H1 (cell line): ENCODE measurements around the gene AKAP12. TPM values are rescaled to one million over a fixed set of nuclear protein-coding genes. Genes with fewer than 3 reads are reported as not detected.

Experiments used
- ATF3 ChIP-seq: IDR thresholded peaks from 2 replicates; pipeline ENCODE4 v1.6.1; 2011; ENCODE audit warnings: low read depth, mild to moderate bottlenecking, low read length; ENCODE audit not compliant: insufficient read depth
- CEBPB ChIP-seq: IDR thresholded peaks from 2 replicates; pipeline ENCODE4 v1.6.1; 2012; ENCODE audit warnings: low read depth, low read length
- HDAC6 ChIP-seq: IDR thresholded peaks from one replicate; pipeline ENCODE4 v1.7.1; 2012; ENCODE audit warnings: low read depth, mild to moderate bottlenecking, inconsistent platforms, low read length, moderate library complexity
- JUN ChIP-seq: IDR thresholded peaks from 2 replicates; pipeline ENCODE4 v1.6.1; 2011; ENCODE audit warnings: low read depth, mild to moderate bottlenecking, improper control_type of control experiment, low read length
- JUND ChIP-seq: IDR thresholded peaks from 2 replicates; pipeline ENCODE4 v1.6.1; 2011; ENCODE audit warnings: mild to moderate bottlenecking, improper control_type of control experiment, low read length
- PHF8 ChIP-seq: fragments of 200-600 bp; sonication (generic); conservative IDR thresholded peaks from 2 replicates; pipeline ENCODE4 v1.7.1; 2012; ENCODE audit warnings: low read depth, mild to moderate bottlenecking, inconsistent platforms, low read length, moderate library complexity
- POU5F1 ChIP-seq: IDR thresholded peaks from 2 replicates; pipeline ENCODE4 v1.6.1; 2011; ENCODE audit warnings: low read depth, mild to moderate bottlenecking, low read length, moderate library complexity
- TCF12 ChIP-seq: IDR thresholded peaks from 2 replicates; pipeline ENCODE4 v1.6.1; 2011; ENCODE audit warnings: low read depth, mild to moderate bottlenecking, low read length
- TEAD4 ChIP-seq: IDR thresholded peaks from 2 replicates; pipeline ENCODE4 v1.6.1; 2012; ENCODE audit warnings: low read depth, low read length, inconsistent platforms, mixed read lengths
- polyA plus RNA-seq, 7 experiments: library from polyadenylated mRNA; depleted of rRNA in 3 of 7; stranded (reverse) in 5 of 7; unstranded in 2 of 7; fragments of >200 nt in 5 of 7; fragments of 200-250 nt in 2 of 7; gene quantifications; 1 replicate in 5 of 7; 2 replicates in 1 of 7; 4 replicates in 1 of 7; pipeline versions ENCODE4 v1.2.1 to v1.2.3, GENCODE V29; 2011 to 2013; ENCODE audit warnings: missing spikeins in 2 of 7, mixed read lengths in 2 of 7
- total RNA-seq: library from RNA; stranded (reverse); fragmentation: NEBNext Ultra II Directional; extraction: Animal tissue kit (Norgen Biotek cat#: 25700); gene quantifications from 2 replicates; pipeline ENCODE4 v1.2.1, GENCODE V29; 2021

The AKAP12 gene
- total and polyA plus RNA-seq, 2 of the 8 experiments (the other 6 are each of a cell fraction or from before 2014, with no cell fraction given) = 14.6 to 79.2 TPM

- TF ChIP-seq TEAD4 = no peak
- no peak for TF ChIP-seq JUN
- TF ChIP-seq POU5F1 = no peak
- no peak for TF ChIP-seq HDAC6
- TF ChIP-seq ATF3 = no peak
- no peak for TF ChIP-seq TCF12
- no peak for TF ChIP-seq JUND
- TF ChIP-seq PHF8 = no peak
- TF ChIP-seq CEBPB = no peak
- TF ChIP-seq, all 59 proteins: peak for 0
Measured at GRCh38 chr6:151399679-151400078, 159.9 kb downstream of the AKAP12 start (continued).
